ENCODE results near the gene DNAJC10. TPM values are rescaled to one million over a fixed set of nuclear protein-coding genes. Genes with fewer than 3 reads are reported as not detected.

Gene DNAJC10
- total RNA-seq, 1 donor from 2014 or later, result 78.3 TPM

Small RNA genes lying within 50 kb of the gene (small RNA-seq; reads per million reads assigned to genes)
- gene RF00019 (ENCODE audit: low replicate concordance), result not detected

Other genes starting within 250 kb of the DNAJC10 start
- gene FRZB, start 150.4 kb downstream of the DNAJC10 start, total RNA-seq, result 38.0 TPM

All from tongue (tissue), 2 donors.